Transverse colon (tissue), 4 donors: Measurements from ENCODE around the gene METTL21A. TPM values are rescaled to one million over a fixed set of nuclear protein-coding genes. Genes with fewer than 3 reads are reported as not detected.
"Not testable (repeated sequence)": the region's sequence is repeated elsewhere in the genome, so short reads cannot be mapped to it uniquely, and the experiment has no call there.

Source experiments
- DNase-seq: peaks from one replicate; pipeline ENCODE4 v3.0.0-alpha.2; 2019
- H3K27ac ChIP-seq, 4 donors: fragments of 200-600 bp; sonication (generic); 2 replicates each; pipeline ENCODE4 v1.5.1; 2016 to 2018; ENCODE audit warnings: inconsistent platforms in 4 of 4
- H3K27me3 ChIP-seq: fragments of 200-600 bp; sonication (generic); 2 replicates; pipeline ENCODE4 v1.5.1; 2017; ENCODE audit warnings: inconsistent platforms
- H3K36me3 ChIP-seq, 4 donors: fragments of 200-600 bp; sonication (generic); 2 replicates each; pipeline ENCODE4 v1.5.1; 2017 to 2019; ENCODE audit warnings: inconsistent platforms in 4 of 4
- H3K4me1 ChIP-seq, 4 donors: fragments of 200-600 bp; sonication (generic); 2 replicates each; pipeline ENCODE4 v1.5.1; 2017 to 2020; ENCODE audit warnings: inconsistent platforms in 4 of 4
- H3K4me3 ChIP-seq, 4 donors: fragments of 200-600 bp; sonication (generic); 1 replicate in 1 of 4; 2 replicates in 3 of 4; pipeline versions ENCODE4 v1.5.1 to v1.6.1; 2017 to 2019; ENCODE audit warnings: inconsistent platforms in 4 of 4
- H3K9me3 ChIP-seq, 2 donors: fragments of 200-600 bp; sonication (generic); 2 replicates each; pipeline ENCODE4 v1.5.1; 2017 to 2019; ENCODE audit warnings: inconsistent platforms in 2 of 2
- EP300 ChIP-seq: sonication (generic); formaldehyde crosslinking; IDR thresholded peaks from one replicate; pipeline ENCODE4 v1.6.1; 2017; ENCODE audit warnings: antibody characterized with exemption, low read depth
- POLR2A ChIP-seq: fragments of 450-650 bp; IDR thresholded peaks from one replicate; pipeline ENCODE4 v1.6.1; 2016; ENCODE audit warnings: antibody characterized with exemption, mild to moderate bottlenecking, moderate library complexity
- POLR2AphosphoS5 ChIP-seq, 3 donors: sonication (generic); formaldehyde crosslinking; IDR thresholded peaks; one replicate each; pipeline ENCODE4 v1.6.1; 2016; ENCODE audit warnings: antibody characterized with exemption in 3 of 3
- WGBS, 2 donors: methylation state at CpG; one replicate each; pipeline ENCODE4 v1.1.5; 2018; ENCODE audit warnings: low coverage in 1 of 2; 5-methylcytosine and 5-hydroxymethylcytosine counted together
- in situ Hi-C, 4 donors: fragments of 200-750 bp; cut with MboI; loops; one replicate each; pipeline versions ENCODE4 v1.15.0 to v1.15.1; 2017; ENCODE audit warnings: low sequenced_read_pairs in 3 of 4, low pct_ligation_motif_present in 1 of 4, low pct_unique_long_range_greater_than_20kb in 1 of 4
- intact Hi-C: fragments of 100-400 bp; cut with DNase I; formaldehyde crosslinking; loops from one replicate; pipeline ENCODE4 v1.15.1; 2023; ENCODE audit warnings: low total_unique reads
- total RNA-seq, 4 donors: library from RNA; depleted of rRNA; stranded (reverse); fragments of >200 nt; gene quantifications; one replicate each; pipeline ENCODE4 v1.1.0, GENCODE V29; 2016
- TF ChIP-seq, protein P1 (sequence below), 5 experiments: fragments of 200-600 bp in 3 of 5; fragments of 450-650 bp in 2 of 5; sonication (generic) in 3 of 5; IDR thresholded peaks; 1 replicate in 2 of 5; 2 replicates in 3 of 5; pipeline ENCODE4 v1.5.1; 2016 to 2017; ENCODE audit warnings: antibody characterized with exemption in 5 of 5, inconsistent platforms in 3 of 5, mild to moderate bottlenecking in 2 of 5, moderate library complexity in 1 of 5

Gene METTL21A
- total RNA-seq, 4 donors from 2014 or later, result 0.60 to 25.4 (median 17.7) TPM

- intact Hi-C loops (no loop called here), in situ Hi-C loops (no loop called here)
- TF ChIP-seq POLR2A, result no peak
- no peak for TF ChIP-seq POLR2AphosphoS5 (IDR thresholded peaks at IDR 0.05)
- no peak for TF ChIP-seq EP300
- DNase-seq, result no peak
- no peaks in the 10 kb centered on the region for H3K27me3 ChIP-seq
- H3K9me3 ChIP-seq, result no peaks in the 10 kb centered on the region
- H3K4me1 ChIP-seq, result no peaks in the 10 kb centered on the region
- 40 to 69% methylated on average over 1 to 4 of the region's 4 CpGs for WGBS, 2 donors
- no peak overlapping the region for H3K27ac ChIP-seq
- H3K36me3 ChIP-seq, result no peaks in the 10 kb centered on the region
- no peak overlapping the region for H3K4me3 ChIP-seq
Observed at GRCh38 chr2:207655000-207655399, 29.8 kb upstream of the METTL21A start.

DNA sequence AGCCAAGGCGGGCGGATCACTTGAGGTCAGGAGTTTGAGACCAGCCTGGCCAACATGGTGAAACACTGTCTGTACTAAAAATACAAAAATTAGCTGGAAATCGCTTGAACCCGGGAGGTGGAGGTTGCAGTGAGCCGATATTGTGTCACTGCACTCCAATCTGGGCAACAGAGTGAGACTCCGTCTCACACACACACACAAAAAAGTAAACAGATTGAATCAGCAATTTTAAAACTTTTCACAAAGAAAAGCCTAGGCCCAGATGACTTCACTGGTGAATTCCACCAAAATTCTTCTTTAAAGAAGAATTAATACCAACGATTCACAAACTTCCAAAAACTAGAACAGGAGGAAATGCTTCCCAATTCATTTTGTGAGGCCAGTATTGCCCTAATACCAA is 21.4 kb upstream of the METTL21A start:
- H3K36me3 ChIP-seq, intact Hi-C loops, H3K4me1 ChIP-seq, H3K27me3 ChIP-seq, DNase-seq, in situ Hi-C loops, H3K27ac ChIP-seq, H3K9me3 ChIP-seq, H3K4me3 ChIP-seq: not testable (repeated sequence)
- WGBS, 2 donors, result 84 to 91% methylated on average over 3 to 7 of the region's 7 CpGs

GRCh38 chr2:207643892-207644291 is 18.7 kb upstream of the METTL21A start:
- no peak for DNase-seq
- no peaks in the 10 kb centered on the region for H3K27me3 ChIP-seq
- no peak overlapping the region for H3K4me3 ChIP-seq
- TF ChIP-seq EP300, result no peak
- TF ChIP-seq POLR2AphosphoS5 (IDR thresholded peaks at IDR 0.05), result no peak
- TF ChIP-seq POLR2A, result no peak
- TF ChIP-seq, protein P1, sequence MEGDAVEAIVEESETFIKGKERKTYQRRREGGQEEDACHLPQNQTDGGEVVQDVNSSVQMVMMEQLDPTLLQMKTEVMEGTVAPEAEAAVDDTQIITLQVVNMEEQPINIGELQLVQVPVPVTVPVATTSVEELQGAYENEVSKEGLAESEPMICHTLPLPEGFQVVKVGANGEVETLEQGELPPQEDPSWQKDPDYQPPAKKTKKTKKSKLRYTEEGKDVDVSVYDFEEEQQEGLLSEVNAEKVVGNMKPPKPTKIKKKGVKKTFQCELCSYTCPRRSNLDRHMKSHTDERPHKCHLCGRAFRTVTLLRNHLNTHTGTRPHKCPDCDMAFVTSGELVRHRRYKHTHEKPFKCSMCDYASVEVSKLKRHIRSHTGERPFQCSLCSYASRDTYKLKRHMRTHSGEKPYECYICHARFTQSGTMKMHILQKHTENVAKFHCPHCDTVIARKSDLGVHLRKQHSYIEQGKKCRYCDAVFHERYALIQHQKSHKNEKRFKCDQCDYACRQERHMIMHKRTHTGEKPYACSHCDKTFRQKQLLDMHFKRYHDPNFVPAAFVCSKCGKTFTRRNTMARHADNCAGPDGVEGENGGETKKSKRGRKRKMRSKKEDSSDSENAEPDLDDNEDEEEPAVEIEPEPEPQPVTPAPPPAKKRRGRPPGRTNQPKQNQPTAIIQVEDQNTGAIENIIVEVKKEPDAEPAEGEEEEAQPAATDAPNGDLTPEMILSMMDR (IDR thresholded peaks at IDR 0.05), result no peak
- intact Hi-C loops, result no loop called here
- WGBS, 2 donors, result 95 to 100% methylated on average over 1 of the region's 1 CpG
- no peaks in the 10 kb centered on the region for H3K36me3 ChIP-seq
- H3K27ac ChIP-seq, result no peak overlapping the region
- H3K9me3 ChIP-seq, result no peaks in the 10 kb centered on the region
- H3K4me1 ChIP-seq, result no peaks in the 10 kb centered on the region
- in situ Hi-C loops, result no loop called here

GRCh38 chr2:207640661-207641060 is 15.5 kb upstream of the METTL21A start:
- no peaks in the 10 kb centered on the region for H3K27me3 ChIP-seq
- H3K9me3 ChIP-seq, result no peaks in the 10 kb centered on the region
- intact Hi-C loops, result no loop called here
- no peak overlapping the region for H3K27ac ChIP-seq
- H3K4me3 ChIP-seq, result no peak overlapping the region
- in situ Hi-C loops, result no loop called here
- TF ChIP-seq, protein P1 (IDR thresholded peaks at IDR 0.05), result no peak
- TF ChIP-seq POLR2AphosphoS5 (IDR thresholded peaks at IDR 0.05), result no peak
- no peak for TF ChIP-seq EP300
- no peak for TF ChIP-seq POLR2A
- no peak for DNase-seq
- H3K36me3 ChIP-seq, result no peaks in the 10 kb centered on the region
- no peaks in the 10 kb centered on the region for H3K4me1 ChIP-seq
- WGBS, 2 donors, result 75 to 76% methylated on average over 1 of the region's 1 CpG

DNA sequence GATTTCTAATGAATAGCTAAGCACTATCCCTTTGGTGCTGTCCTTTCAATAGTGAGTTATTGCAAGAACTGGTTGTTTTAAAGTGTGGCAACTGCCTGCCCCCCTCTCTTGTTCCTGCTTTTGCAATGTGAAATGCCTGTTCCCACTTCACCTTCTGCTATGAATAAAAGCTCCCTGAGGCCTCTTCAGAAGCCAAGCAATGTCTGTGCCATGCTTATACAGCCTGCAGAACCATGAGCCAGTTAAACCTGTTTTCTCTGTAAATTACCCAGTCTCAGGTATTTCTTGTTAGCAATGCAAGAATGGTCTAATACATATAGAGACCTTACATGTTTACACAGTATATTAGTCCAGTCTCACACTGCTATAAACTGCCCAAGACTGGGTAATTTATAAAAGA is 15.0 kb upstream of the METTL21A start:
- DNase-seq, result no peak
- TF ChIP-seq POLR2AphosphoS5 (IDR thresholded peaks at IDR 0.05) (no peak), POLR2A (no peak), EP300 (no peak)
- TF ChIP-seq, protein P1 (IDR thresholded peaks at IDR 0.05), result no peak
- Histone ChIP-seq H3K27ac (no peak overlapping the region), H3K4me3 (no peak overlapping the region), H3K9me3 (no peaks in the 10 kb centered on the region), H3K36me3 (no peaks in the 10 kb centered on the region), H3K4me1 (no peaks in the 10 kb centered on the region), H3K27me3 (no peaks in the 10 kb centered on the region)
- in situ Hi-C loops, result no loop called here
- intact Hi-C loops, result no loop called here

- intact Hi-C loops, H3K4me3 ChIP-seq, H3K27me3 ChIP-seq, in situ Hi-C loops, DNase-seq, H3K4me1 ChIP-seq, H3K9me3 ChIP-seq, H3K27ac ChIP-seq, H3K36me3 ChIP-seq: not testable (repeated sequence)
- WGBS, 2 donors, result 92 to 100% methylated on average over 1 to 3 of the region's 3 CpGs
Observed at GRCh38 chr2:207639288-207639687, 14.1 kb upstream of the METTL21A start.
